Fibroblast of lung (primary cell): ENCODE measurements around the gene MEN1. TPM values are rescaled to one million over a fixed set of nuclear protein-coding genes. Genes with fewer than 3 reads are reported as not detected.

Experiments
- DNase-seq, 2 donors: peaks; one replicate each; pipeline versions ENCODE4 v3.0.0 to v3.0.0-alpha.2; 2010; ENCODE audit warnings: low read depth in 2 of 2
- H2AFZ ChIP-seq: 2 replicates; pipeline ENCODE4 v1.5.1; 2012; ENCODE audit warnings: low read length, control low read depth, inconsistent platforms
- H3K27ac ChIP-seq: 2 replicates; pipeline ENCODE4 v1.5.1; 2011; ENCODE audit warnings: low read length, control low read depth; ENCODE audit not compliant: insufficient read depth
- H3K27me3 ChIP-seq: 2 replicates; pipeline ENCODE4 v1.5.1; 2011; ENCODE audit warnings: mild to moderate bottlenecking, low read length; ENCODE audit not compliant: control insufficient read depth, insufficient read depth
- H3K36me3 ChIP-seq: 2 replicates; pipeline ENCODE4 v1.5.1; 2011; ENCODE audit warnings: low read length; ENCODE audit not compliant: control insufficient read depth, insufficient read depth
- H3K4me1 ChIP-seq: 2 replicates; pipeline ENCODE4 v1.5.1; 2011; ENCODE audit warnings: low read length; ENCODE audit not compliant: control insufficient read depth, insufficient read depth; ENCODE audit errors: extremely low read depth
- H3K4me2 ChIP-seq: 2 replicates; pipeline ENCODE4 v1.5.1; 2011; ENCODE audit warnings: low read length, control low read depth; ENCODE audit not compliant: insufficient read depth; ENCODE audit errors: extremely low read depth
- H3K4me3 ChIP-seq, 4 experiments: fragments of 200-600 bp in 1 of 4; sonication (generic) in 1 of 4; replicated peaks in 1 of 4; 2 replicates each; pipeline ENCODE4 v1.5.1; 2011 to 2016; ENCODE audit warnings: low read length in 4 of 4, low read depth in 3 of 4, mild to moderate bottlenecking in 3 of 4, control low read depth in 2 of 4, inconsistent platforms in 1 of 4, mixed read lengths in 1 of 4; ENCODE audit not compliant: insufficient read depth in 1 of 4; ENCODE audit errors: control extremely low read depth in 1 of 4
- H3K79me2 ChIP-seq: 2 replicates; pipeline ENCODE4 v1.5.1; 2012; ENCODE audit warnings: mild to moderate bottlenecking, low read length, inconsistent platforms; ENCODE audit not compliant: control insufficient read depth, insufficient read depth
- H3K9ac ChIP-seq: 2 replicates; pipeline ENCODE4 v1.5.1; 2011; ENCODE audit warnings: mild to moderate bottlenecking, low read length, control low read depth; ENCODE audit not compliant: insufficient read depth
- H3K9me3 ChIP-seq: 2 replicates; pipeline ENCODE4 v1.5.1; 2012; ENCODE audit warnings: low read depth, low read length; ENCODE audit not compliant: control insufficient read depth, insufficient read depth
- H4K20me1 ChIP-seq: 2 replicates; pipeline ENCODE4 v1.5.1; 2011; ENCODE audit warnings: low read length; ENCODE audit not compliant: control insufficient read depth, insufficient read depth; ENCODE audit errors: extremely low read depth
- EZH2 ChIP-seq: IDR thresholded peaks from 2 replicates; pipeline ENCODE4 v1.5.1; 2012; ENCODE audit warnings: low read length, control low read depth, mild to moderate bottlenecking; ENCODE audit errors: missing control alignments
- polyA plus RNA-seq, 2 donors: library from polyadenylated mRNA; depleted of rRNA in 1 of 2; stranded (reverse) in 1 of 2; unstranded in 1 of 2; fragments of >200 nt; gene quantifications; 2 replicates each; pipeline ENCODE4 v1.2.1, GENCODE V29; 2011 to 2012; ENCODE audit warnings: missing spikeins in 1 of 2
- total RNA-seq: library from RNA; depleted of rRNA; stranded (reverse); fragments of >200 nt; gene quantifications from 2 replicates; pipeline ENCODE4 v1.2.1, GENCODE V29; 2014
- TF ChIP-seq, protein P1 (sequence below), 2 donors: IDR thresholded peaks in 1 of 2; conservative IDR thresholded peaks in 1 of 2; 1 replicate in 1 of 2; 2 replicates in 1 of 2; pipeline ENCODE4 v1.5.1; 2011 to 2012; ENCODE audit warnings: low read length in 2 of 2, control low read depth in 1 of 2, inconsistent platforms in 1 of 2, low read depth in 1 of 2, mild to moderate bottlenecking in 1 of 2

The MEN1 gene
- total and polyA plus RNA-seq, 2 donors (not counting 1 experiment from before 2014, with no cell fraction given) = 8.9 to 13.7 TPM

DNA sequence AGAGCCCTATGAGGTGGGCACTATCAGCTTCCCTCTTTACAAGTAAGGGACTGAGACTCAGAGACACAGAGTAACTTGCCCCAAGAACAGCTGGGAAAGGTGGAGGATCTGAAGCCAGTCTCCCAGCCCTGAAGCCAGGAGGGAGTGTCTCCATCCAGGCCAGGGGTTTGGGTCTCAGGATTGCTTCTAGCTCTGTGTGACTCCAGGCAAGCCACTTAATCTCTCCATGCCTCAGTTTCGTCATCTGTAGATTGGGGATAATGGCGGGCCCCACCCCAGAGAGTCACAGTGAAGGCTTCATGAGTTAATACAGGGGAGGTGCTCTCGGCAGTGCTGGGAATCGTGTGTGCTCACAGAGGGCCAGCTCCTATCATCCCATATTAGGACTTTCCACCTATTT lies 17.9 kb downstream of the MEN1 start:
- no peaks in the 10 kb centered on the region for H3K9me3 ChIP-seq
- no peaks in the 10 kb centered on the region for H3K4me1 ChIP-seq
- H4K20me1 ChIP-seq = no peaks in the 10 kb centered on the region
- peaks cover 4% of the 10 kb centered on the region for H3K36me3 ChIP-seq
- no peak overlapping the region for H3K27ac ChIP-seq
- H3K9ac ChIP-seq = no peak overlapping the region
- no peaks in the 10 kb centered on the region for H3K27me3 ChIP-seq
- no peak overlapping the region for H3K4me2 ChIP-seq
- H2AFZ ChIP-seq = no peak overlapping the region
- TF ChIP-seq EZH2 = no peak
- TF ChIP-seq, protein P1, sequence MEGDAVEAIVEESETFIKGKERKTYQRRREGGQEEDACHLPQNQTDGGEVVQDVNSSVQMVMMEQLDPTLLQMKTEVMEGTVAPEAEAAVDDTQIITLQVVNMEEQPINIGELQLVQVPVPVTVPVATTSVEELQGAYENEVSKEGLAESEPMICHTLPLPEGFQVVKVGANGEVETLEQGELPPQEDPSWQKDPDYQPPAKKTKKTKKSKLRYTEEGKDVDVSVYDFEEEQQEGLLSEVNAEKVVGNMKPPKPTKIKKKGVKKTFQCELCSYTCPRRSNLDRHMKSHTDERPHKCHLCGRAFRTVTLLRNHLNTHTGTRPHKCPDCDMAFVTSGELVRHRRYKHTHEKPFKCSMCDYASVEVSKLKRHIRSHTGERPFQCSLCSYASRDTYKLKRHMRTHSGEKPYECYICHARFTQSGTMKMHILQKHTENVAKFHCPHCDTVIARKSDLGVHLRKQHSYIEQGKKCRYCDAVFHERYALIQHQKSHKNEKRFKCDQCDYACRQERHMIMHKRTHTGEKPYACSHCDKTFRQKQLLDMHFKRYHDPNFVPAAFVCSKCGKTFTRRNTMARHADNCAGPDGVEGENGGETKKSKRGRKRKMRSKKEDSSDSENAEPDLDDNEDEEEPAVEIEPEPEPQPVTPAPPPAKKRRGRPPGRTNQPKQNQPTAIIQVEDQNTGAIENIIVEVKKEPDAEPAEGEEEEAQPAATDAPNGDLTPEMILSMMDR (conservative IDR thresholded peaks at IDR 0.05 in 1 of 2, IDR thresholded peaks at IDR 0.05 in 1 of 2; ENCODE audit: low read depth in 1 of 2, low read length in 2 of 2) = no peak
- no peak for DNase-seq
- H3K79me2 ChIP-seq = no peaks in the 10 kb centered on the region
- no peak overlapping the region for H3K4me3 ChIP-seq

DNA sequence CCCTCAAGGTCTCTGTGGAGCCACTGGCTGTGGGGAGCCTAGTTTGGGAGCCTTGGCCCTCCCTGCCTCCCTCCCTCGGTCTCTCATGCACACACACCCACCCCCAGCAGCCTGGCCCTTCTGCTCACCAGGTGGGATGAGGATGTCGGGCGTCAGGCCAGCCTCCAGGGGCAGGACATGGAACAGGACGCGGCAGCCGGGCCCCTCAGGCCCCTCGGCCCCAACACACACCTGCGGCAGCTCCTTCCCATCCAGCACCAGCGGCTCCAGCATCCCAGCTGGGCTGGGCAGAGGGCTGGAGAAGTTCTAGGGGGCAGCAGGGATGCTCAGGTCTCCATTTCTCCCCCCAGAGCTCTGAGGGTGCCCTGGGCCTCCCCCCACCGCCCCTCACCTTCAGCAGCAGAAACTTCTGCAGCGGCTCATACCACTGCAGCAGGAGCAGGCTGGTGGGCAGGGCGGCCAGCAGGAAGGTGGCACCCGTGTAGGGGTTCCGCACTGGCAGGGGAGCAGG lies 18.5 kb downstream of the MEN1 start:
- H3K4me3 ChIP-seq = no peak overlapping the region
- H3K9me3 ChIP-seq = no peaks in the 10 kb centered on the region
- DNase-seq = no peak
- no peak overlapping the region for H3K9ac ChIP-seq
- H3K4me1 ChIP-seq = no peaks in the 10 kb centered on the region
- H3K27me3 ChIP-seq = no peaks in the 10 kb centered on the region
- H3K4me2 ChIP-seq = no peak overlapping the region
- peaks cover 2% of the 10 kb centered on the region for H3K36me3 ChIP-seq
- H4K20me1 ChIP-seq = no peaks in the 10 kb centered on the region
- no peak overlapping the region for H2AFZ ChIP-seq
- H3K27ac ChIP-seq = no peak overlapping the region
- TF ChIP-seq, protein P1 (conservative IDR thresholded peaks at IDR 0.05 in 1 of 2, IDR thresholded peaks at IDR 0.05 in 1 of 2; ENCODE audit: low read depth in 1 of 2, low read length in 2 of 2) = no peak
- no peak for TF ChIP-seq EZH2
- H3K79me2 ChIP-seq = no peaks in the 10 kb centered on the region

DNA sequence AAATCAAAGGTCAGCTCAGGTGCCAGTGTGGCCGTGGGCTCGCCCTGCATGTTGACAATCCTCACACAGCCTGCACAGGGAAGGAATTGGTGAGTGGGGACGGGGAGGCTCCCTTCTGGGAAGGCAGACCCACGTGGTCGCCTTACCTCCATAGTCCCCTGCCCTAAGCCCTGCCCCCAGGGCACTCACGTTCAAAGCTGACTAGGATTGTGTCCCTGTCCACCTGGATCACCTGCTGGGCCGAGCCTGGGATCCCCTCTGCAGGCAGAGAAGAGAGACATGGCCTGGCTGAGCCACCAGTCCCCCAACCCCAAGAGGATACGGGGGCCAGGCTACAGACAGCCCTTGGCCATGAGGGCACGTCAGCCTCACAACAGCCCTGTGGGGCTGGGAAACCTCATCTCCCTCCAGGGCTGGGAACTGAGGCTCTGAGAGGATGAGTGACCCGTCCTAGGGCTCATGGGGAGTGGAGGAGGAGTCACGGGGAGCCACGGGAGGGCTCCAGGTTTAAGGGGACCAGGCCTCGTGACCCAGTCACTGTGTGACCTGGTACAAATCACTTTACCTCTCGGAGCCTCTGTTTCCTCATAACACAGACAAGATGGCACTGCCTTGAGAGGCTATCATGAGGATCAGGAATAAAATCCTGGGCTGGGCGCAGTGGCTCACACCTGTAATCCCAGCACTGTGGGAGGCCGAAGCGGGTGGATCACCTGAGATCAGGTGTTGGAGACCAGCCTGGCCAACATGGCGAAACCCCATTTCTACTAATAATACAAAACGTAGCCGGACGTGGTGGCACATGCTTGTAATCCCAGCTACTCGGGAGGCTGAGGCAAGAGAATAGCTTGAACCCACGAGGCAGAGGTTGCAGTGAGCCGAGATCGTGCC lies 19.9 kb downstream of the MEN1 start:
- Histone ChIP-seq H2AFZ (no peak overlapping the region), H3K9me3 (no peaks in the 10 kb centered on the region), H3K36me3 (no peaks in the 10 kb centered on the region), H3K27me3 (no peaks in the 10 kb centered on the region), H4K20me1 (no peaks in the 10 kb centered on the region), H3K79me2 (no peaks in the 10 kb centered on the region), H3K4me2 (no peak overlapping the region), H3K4me3 (no peak overlapping the region), H3K4me1 (no peaks in the 10 kb centered on the region), H3K27ac (no peak overlapping the region), H3K9ac (no peak overlapping the region)
- no peak for TF ChIP-seq EZH2
- TF ChIP-seq, protein P1 (conservative IDR thresholded peaks at IDR 0.05 in 1 of 2, IDR thresholded peaks at IDR 0.05 in 1 of 2; ENCODE audit: low read depth in 1 of 2, low read length in 2 of 2) = no peak
- DNase-seq = no peak
